Fibroblast of peridontal ligament (primary cell): ENCODE measurements around the gene TMPRSS13.

Experiments used
- DNase-seq: peaks from one replicate; pipeline ENCODE4 v3.0.0-alpha.2; 2010; ENCODE audit errors: extremely low read depth

TMPRSS13 gene

GRCh38 chr11:117892651-117893050 lies 36.6 kb downstream of the TMPRSS13 start:
- DNase-seq: no peak

- DNase-seq: no peak
These were observed 37.8 kb downstream of the TMPRSS13 start for GRCh38 chr11:117891362-117891761.

GRCh38 chr11:117888139-117888566 lies 41.0 kb downstream of the TMPRSS13 start:
- DNase-seq: no peak

GRCh38 chr11:117887431-117888138 lies 41.6 kb downstream of the TMPRSS13 start:
- no peak for DNase-seq

- DNase-seq: no peak
These were observed 43.4 kb downstream of the TMPRSS13 start for GRCh38 chr11:117885777-117886176.

- no peak for DNase-seq
These were observed 44.2 kb downstream of the TMPRSS13 start for GRCh38 chr11:117884994-117885393.

GRCh38 chr11:117883063-117883462 lies 46.1 kb downstream of the TMPRSS13 start:
- DNase-seq: no peak

GRCh38 chr11:117882311-117882905 lies 46.8 kb downstream of the TMPRSS13 start:
- no peak for DNase-seq

GRCh38 chr11:117881217-117881616 lies 48.0 kb downstream of the TMPRSS13 start:
- DNase-seq: no peak

GRCh38 chr11:117879516-117880480 lies 49.4 kb downstream of the TMPRSS13 start:
- no peak for DNase-seq

GRCh38 chr11:117878939-117879475 lies 50.2 kb downstream of the TMPRSS13 start:
- DNase-seq: no peak

- DNase-seq: no peak
These were observed 50.8 kb downstream of the TMPRSS13 start for GRCh38 chr11:117878314-117878938.

GRCh38 chr11:117877120-117877784 lies 52.0 kb downstream of the TMPRSS13 start:
- DNase-seq: no peak

GRCh38 chr11:117876341-117877119 lies 52.7 kb downstream of the TMPRSS13 start, which contains the start of gene FXYD6:
Gene FXYD6, minus strand, starts transcription at chr11:117876658. Its CDS starts 33,882 bp downstream, at chr11:117842776.
- DNase-seq: no peak

- DNase-seq: no peak
These were observed 53.2 kb downstream of the TMPRSS13 start for GRCh38 chr11:117876059-117876340.

- DNase-seq: no peak
These were observed 53.7 kb downstream of the TMPRSS13 start for GRCh38 chr11:117875382-117876058.

GRCh38 chr11:117874910-117875381 lies 54.3 kb downstream of the TMPRSS13 start:
- DNase-seq: no peak

- DNase-seq: no peak
These were observed 54.8 kb downstream of the TMPRSS13 start for GRCh38 chr11:117874253-117874909.

- no peak for DNase-seq
These were observed 55.4 kb downstream of the TMPRSS13 start for GRCh38 chr11:117873828-117874125.
